ENCODE data around the gene IMPA2.

DNA sequence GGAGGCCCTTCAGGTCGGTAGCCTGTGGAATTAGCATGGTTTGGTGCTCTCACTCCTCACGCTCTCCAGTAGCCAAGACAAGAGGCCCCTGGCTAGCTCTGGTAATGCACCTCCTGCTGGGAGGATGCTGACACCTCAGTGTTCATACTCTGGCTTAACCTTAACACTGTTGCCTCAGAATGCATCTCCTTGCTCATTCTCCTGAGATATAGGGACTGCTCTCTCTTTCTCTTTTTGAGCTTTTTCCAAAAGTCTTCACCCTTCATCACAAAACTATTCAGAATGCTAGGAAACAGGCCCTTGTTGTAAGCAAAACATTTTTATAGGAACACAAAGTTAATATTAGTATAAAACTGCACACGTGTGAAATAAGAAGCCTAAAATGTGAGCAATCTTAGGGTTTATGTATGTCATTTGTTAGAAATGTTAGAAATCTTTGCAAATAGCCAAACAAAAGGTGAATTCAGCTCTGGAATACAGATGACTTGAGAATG lies 17.3 kb upstream of the IMPA2 start:
- TF ChIP-seq POLR2A (IDR thresholded peaks at IDR 0.05; ENCODE audit: control extremely low read depth in 1 of 2, low read depth in 2 of 2, low read length in 2 of 2) (no peak), CREB1 (IDR thresholded peaks at IDR 0.05) (no peak), EZH2 (IDR thresholded peaks at IDR 0.05; ENCODE audit: low read depth, low read length, severe bottlenecking) (no peak), POLR2AphosphoS5 (IDR thresholded peaks at IDR 0.05; ENCODE audit: low read depth, low read length) (no peak), EP300 (IDR thresholded peaks at IDR 0.05; ENCODE audit: borderline replicate concordance in 1 of 2, low read depth in 2 of 2, low read length in 2 of 2) (no peak), ZNF274 (IDR thresholded peaks at IDR 0.05; ENCODE audit: borderline replicate concordance, extremely low read depth, low read length) (no peak), CHD2 (IDR thresholded peaks at IDR 0.05; ENCODE audit: low read length) (no peak), YY1 (IDR thresholded peaks at IDR 0.05; ENCODE audit: low read depth, low read length) (no peak)
- TF ChIP-seq, protein P1, sequence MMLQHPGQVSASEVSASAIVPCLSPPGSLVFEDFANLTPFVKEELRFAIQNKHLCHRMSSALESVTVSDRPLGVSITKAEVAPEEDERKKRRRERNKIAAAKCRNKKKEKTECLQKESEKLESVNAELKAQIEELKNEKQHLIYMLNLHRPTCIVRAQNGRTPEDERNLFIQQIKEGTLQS (IDR thresholded peaks at IDR 0.05; ENCODE audit: insufficient read depth, low read depth, low read length): no peak
- TF ChIP-seq, protein P2, sequence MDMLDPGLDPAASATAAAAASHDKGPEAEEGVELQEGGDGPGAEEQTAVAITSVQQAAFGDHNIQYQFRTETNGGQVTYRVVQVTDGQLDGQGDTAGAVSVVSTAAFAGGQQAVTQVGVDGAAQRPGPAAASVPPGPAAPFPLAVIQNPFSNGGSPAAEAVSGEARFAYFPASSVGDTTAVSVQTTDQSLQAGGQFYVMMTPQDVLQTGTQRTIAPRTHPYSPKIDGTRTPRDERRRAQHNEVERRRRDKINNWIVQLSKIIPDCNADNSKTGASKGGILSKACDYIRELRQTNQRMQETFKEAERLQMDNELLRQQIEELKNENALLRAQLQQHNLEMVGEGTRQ (IDR thresholded peaks at IDR 0.05; ENCODE audit: low read length): no peak
- TF ChIP-seq, protein P3, sequence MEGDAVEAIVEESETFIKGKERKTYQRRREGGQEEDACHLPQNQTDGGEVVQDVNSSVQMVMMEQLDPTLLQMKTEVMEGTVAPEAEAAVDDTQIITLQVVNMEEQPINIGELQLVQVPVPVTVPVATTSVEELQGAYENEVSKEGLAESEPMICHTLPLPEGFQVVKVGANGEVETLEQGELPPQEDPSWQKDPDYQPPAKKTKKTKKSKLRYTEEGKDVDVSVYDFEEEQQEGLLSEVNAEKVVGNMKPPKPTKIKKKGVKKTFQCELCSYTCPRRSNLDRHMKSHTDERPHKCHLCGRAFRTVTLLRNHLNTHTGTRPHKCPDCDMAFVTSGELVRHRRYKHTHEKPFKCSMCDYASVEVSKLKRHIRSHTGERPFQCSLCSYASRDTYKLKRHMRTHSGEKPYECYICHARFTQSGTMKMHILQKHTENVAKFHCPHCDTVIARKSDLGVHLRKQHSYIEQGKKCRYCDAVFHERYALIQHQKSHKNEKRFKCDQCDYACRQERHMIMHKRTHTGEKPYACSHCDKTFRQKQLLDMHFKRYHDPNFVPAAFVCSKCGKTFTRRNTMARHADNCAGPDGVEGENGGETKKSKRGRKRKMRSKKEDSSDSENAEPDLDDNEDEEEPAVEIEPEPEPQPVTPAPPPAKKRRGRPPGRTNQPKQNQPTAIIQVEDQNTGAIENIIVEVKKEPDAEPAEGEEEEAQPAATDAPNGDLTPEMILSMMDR (IDR thresholded peaks at IDR 0.05; ENCODE audit: control extremely low read depth in 1 of 3, insufficient read depth in 1 of 3, low read depth in 1 of 3, low read length in 3 of 3): no peak

Measured in H1 (cell line).